Endothelial cell (in vitro differentiated cells): ENCODE data around the gene MLNR. TPM values are rescaled to one million over a fixed set of nuclear protein-coding genes. Genes with fewer than 3 reads are reported as not detected.
A peak's percentile ranks its signal among the peaks of the same experiment; 100 is the strongest.

Experiments
- DNase-seq: peaks from one replicate; pipeline ENCODE4 v3.0.0; 2021; ENCODE audit warnings: low spot score
- H3K27ac Mint-ChIP-seq: one replicate; pipeline ENCODE4 v1.8.0; 2021; ENCODE audit warnings: mixed read lengths, inconsistent platforms; ENCODE audit not compliant: unreplicated experiment
- H3K27me3 Mint-ChIP-seq: one replicate; pipeline ENCODE4 v1.8.0; 2021; ENCODE audit warnings: mild to moderate bottlenecking, moderate library complexity, mixed read lengths, inconsistent platforms; ENCODE audit not compliant: unreplicated experiment
- H3K36me3 Mint-ChIP-seq: one replicate; pipeline ENCODE4 v1.8.0; 2021; ENCODE audit warnings: mild to moderate bottlenecking, low read depth, mixed read lengths, inconsistent platforms; ENCODE audit not compliant: unreplicated experiment
- H3K4me1 Mint-ChIP-seq: one replicate; pipeline ENCODE4 v1.8.0; 2021; ENCODE audit warnings: mild to moderate bottlenecking, mixed read lengths, inconsistent platforms; ENCODE audit not compliant: unreplicated experiment
- H3K4me3 Mint-ChIP-seq: one replicate; pipeline ENCODE4 v1.8.0; 2021; ENCODE audit warnings: mild to moderate bottlenecking, mixed read lengths, inconsistent platforms; ENCODE audit not compliant: unreplicated experiment
- H3K9me3 Mint-ChIP-seq: one replicate; pipeline ENCODE4 v1.8.0; 2021; ENCODE audit warnings: mixed read lengths, inconsistent platforms; ENCODE audit not compliant: unreplicated experiment
- long read RNA-seq: library from polyadenylated mRNA; unstranded; transcript quantifications from one replicate; pipeline ENCODE4 v2.0.0, GENCODE V29; 2020; ENCODE audit not compliant: unreplicated experiment
- total RNA-seq: library from RNA; stranded (reverse); fragmentation: NEBNext Ultra II Directional; extraction: Animal tissue kit (Norgen Biotek cat#: 25700); gene quantifications from one replicate; pipeline ENCODE4 v1.2.1, GENCODE V29; 2021; ENCODE audit not compliant: unreplicated experiment
- TF ChIP-seq, protein P1 (sequence below): fragments of 200-600 bp; sonication (generic); IDR thresholded peaks from one replicate; pipeline ENCODE4 v1.5.0; 2021; ENCODE audit warnings: antibody characterized with exemption; ENCODE audit not compliant: unreplicated experiment

MLNR gene, protein sequence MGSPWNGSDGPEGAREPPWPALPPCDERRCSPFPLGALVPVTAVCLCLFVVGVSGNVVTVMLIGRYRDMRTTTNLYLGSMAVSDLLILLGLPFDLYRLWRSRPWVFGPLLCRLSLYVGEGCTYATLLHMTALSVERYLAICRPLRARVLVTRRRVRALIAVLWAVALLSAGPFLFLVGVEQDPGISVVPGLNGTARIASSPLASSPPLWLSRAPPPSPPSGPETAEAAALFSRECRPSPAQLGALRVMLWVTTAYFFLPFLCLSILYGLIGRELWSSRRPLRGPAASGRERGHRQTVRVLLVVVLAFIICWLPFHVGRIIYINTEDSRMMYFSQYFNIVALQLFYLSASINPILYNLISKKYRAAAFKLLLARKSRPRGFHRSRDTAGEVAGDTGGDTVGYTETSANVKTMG
- not detected for total RNA-seq
- long read RNA-seq: 0 reads

DNA sequence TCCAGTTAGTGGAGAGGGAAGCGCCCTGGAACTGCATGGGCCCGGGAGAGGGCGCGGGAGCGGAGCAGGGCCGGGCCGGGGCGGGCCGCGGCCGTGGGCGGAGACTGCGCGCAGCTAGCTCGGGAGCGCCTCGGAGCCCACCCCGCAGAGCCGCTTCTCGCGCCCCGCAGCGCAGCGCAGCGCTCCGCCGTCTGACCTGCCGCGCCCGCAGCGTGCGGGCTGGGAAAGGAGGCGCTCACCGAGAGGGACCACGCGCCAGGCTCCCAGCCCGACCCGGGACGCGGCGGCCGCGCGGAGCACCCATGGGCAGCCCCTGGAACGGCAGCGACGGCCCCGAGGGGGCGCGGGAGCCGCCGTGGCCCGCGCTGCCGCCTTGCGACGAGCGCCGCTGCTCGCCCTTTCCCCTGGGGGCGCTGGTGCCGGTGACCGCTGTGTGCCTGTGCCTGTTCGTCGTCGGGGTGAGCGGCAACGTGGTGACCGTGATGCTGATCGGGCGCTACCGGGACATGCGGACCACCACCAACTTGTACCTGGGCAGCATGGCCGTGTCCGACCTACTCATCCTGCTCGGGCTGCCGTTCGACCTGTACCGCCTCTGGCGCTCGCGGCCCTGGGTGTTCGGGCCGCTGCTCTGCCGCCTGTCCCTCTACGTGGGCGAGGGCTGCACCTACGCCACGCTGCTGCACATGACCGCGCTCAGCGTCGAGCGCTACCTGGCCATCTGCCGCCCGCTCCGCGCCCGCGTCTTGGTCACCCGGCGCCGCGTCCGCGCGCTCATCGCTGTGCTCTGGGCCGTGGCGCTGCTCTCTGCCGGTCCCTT, at the start of gene MLNR:
TSS of gene MLNR (plus strand) at position 303 of the 820 bp plus-strand sequence. CDS start at position 303, 0 bp downstream.
- TF ChIP-seq, protein P1, sequence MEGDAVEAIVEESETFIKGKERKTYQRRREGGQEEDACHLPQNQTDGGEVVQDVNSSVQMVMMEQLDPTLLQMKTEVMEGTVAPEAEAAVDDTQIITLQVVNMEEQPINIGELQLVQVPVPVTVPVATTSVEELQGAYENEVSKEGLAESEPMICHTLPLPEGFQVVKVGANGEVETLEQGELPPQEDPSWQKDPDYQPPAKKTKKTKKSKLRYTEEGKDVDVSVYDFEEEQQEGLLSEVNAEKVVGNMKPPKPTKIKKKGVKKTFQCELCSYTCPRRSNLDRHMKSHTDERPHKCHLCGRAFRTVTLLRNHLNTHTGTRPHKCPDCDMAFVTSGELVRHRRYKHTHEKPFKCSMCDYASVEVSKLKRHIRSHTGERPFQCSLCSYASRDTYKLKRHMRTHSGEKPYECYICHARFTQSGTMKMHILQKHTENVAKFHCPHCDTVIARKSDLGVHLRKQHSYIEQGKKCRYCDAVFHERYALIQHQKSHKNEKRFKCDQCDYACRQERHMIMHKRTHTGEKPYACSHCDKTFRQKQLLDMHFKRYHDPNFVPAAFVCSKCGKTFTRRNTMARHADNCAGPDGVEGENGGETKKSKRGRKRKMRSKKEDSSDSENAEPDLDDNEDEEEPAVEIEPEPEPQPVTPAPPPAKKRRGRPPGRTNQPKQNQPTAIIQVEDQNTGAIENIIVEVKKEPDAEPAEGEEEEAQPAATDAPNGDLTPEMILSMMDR: peak; percentile 28
- peak; percentile 41 for DNase-seq
- peaks cover 22% of the 10 kb centered on the region for H3K4me1 Mint-ChIP-seq
- peak within 1 kb of the TSS; percentile 72 for H3K27ac Mint-ChIP-seq
- H3K27me3 Mint-ChIP-seq: peaks cover 29% of the 10 kb centered on the region
- H3K36me3 Mint-ChIP-seq: peaks cover 17% of the 10 kb centered on the region
- H3K4me3 Mint-ChIP-seq: peak within 1 kb of the TSS; percentile 74
- peaks cover 6% of the 10 kb centered on the region for H3K9me3 Mint-ChIP-seq

DNA sequence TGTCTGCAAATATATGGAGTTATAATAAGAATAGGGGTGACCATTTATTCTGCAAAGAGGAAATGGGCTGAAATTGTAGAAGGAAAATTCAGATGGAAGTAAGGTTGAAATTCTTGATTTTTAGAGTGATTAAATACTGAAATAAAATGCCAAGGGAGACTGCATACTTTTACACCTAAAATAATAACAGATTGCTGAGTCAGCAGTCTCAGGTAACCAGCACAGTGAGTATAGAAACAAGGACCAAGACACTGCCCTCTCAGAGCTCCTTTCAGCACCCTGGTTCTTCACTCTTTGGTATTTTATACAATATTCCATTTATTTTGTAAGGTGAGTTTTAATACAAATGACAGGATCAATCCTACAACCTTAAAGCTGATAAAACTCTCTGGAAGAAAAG, 48.8 kb upstream of the MLNR start:
- H3K4me1 Mint-ChIP-seq: peaks cover 3% of the 10 kb centered on the region
- peaks cover 7% of the 10 kb centered on the region for H3K36me3 Mint-ChIP-seq
- no peak for DNase-seq
- no peak overlapping the region for H3K27ac Mint-ChIP-seq
- peaks cover 3% of the 10 kb centered on the region for H3K27me3 Mint-ChIP-seq
- H3K9me3 Mint-ChIP-seq: no peaks in the 10 kb centered on the region
- no peak overlapping the region for H3K4me3 Mint-ChIP-seq
- TF ChIP-seq, protein P1: no peak

DNA sequence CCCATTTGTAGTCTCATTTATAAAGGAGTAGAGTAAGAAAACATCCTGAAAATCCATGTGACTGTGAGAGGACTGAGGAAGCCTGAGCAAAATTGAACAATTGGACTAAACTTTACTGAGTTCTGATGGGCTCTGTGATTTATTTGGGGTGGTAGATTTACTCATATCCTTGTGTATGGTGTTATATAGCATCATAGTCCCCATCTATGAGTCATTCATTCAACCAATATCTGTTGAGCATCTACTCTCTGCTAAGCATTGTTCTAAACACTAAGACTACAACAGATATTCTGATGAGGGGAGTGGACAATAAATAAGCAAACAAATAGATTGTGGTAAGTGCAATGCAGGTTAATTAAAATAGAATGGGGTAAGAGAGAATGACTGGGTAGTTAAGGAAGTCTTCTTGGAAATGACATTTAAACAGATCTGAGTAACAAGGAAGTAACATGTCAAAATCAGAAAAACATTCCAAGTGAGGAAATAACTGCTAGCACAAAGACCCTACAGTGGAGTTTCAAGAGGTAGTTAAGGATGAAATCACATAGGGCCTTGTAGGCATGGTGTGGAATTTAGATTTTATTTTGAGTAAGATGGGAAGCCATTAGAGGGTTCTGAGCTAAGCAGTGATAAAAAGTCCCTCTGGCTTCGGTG, 36.3 kb upstream of the MLNR start:
- Mint-ChIP-seq H3K9me3 (no peaks in the 10 kb centered on the region), H3K27ac (no peak overlapping the region), H3K36me3 (peaks cover 25% of the 10 kb centered on the region), H3K4me1 (no peaks in the 10 kb centered on the region), H3K27me3 (no peaks in the 10 kb centered on the region), H3K4me3 (no peak overlapping the region)
- TF ChIP-seq, protein P1: no peak
- no peak for DNase-seq

DNA sequence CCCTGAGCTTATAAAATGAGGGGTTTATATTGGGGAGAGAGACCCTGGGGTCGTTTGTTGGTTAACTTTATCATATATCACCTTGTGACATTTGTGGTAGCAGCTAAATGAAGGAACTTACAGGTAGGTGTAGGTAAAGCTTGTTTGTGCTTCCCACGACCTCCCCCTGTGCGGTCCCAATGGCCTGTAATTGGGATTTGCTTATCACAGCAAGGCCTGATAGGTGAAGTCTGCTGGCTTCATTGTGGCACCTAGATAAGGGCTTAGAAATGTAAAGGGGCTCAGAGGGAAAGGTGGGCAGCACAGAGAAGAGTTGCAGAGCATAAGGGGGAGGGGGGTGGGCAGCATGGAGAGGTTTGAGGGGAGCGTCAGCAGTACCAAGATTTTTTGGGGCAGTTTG, 35.5 kb upstream of the MLNR start:
- Mint-ChIP-seq H3K27me3 (no peaks in the 10 kb centered on the region), H3K4me3 (no peak overlapping the region), H3K36me3 (peaks cover 25% of the 10 kb centered on the region), H3K27ac (peak overlapping the region; percentile 36), H3K9me3 (no peaks in the 10 kb centered on the region), H3K4me1 (no peaks in the 10 kb centered on the region)
- no peak for DNase-seq
- TF ChIP-seq, protein P1: no peak
